ENCODE results near the gene CAMK1D. TPM values are rescaled to one million over a fixed set of nuclear protein-coding genes. Genes with fewer than 3 reads are reported as not detected.

Gene CAMK1D
- total and polyA plus RNA-seq, 2 of the 4 experiments (the other 2 are of a cell fraction) = 5.0 to 5.3 TPM

GRCh38 chr10:12412666-12413368 lies 63.5 kb downstream of the CAMK1D start:
- Histone ChIP-seq H3K9me1 (ENCODE audit: insufficient read depth, low read length) (no peaks in the 10 kb centered on the region), H3K27ac (ENCODE audit: insufficient read depth, low read length) (no peak overlapping the region), H2AK9ac (replicated peaks; ENCODE audit: low read depth, low read length, poor library complexity) (no peak overlapping the region), H2BK5ac (ENCODE audit: low read depth, low read length, poor library complexity, severe bottlenecking) (no peak overlapping the region), H2AK5ac (ENCODE audit: low read depth, low read length) (no peak overlapping the region), H2BK20ac (ENCODE audit: low read depth, low read length) (no peak overlapping the region), H2BK15ac (ENCODE audit: low read depth, low read length) (no peak overlapping the region), H2AFZ (replicated peaks; ENCODE audit: low read length, poor library complexity) (no peak overlapping the region), H2BK120ac (ENCODE audit: low read depth, low read length) (no peak overlapping the region), H3K9me3 (ENCODE audit: control insufficient read depth, insufficient read depth, low read length) (no peaks in the 10 kb centered on the region), H4K20me1 (ENCODE audit: insufficient read depth, low read length) (no peaks in the 10 kb centered on the region), H3K4me1 (ENCODE audit: control insufficient read depth, insufficient read depth, low read length) (no peaks in the 10 kb centered on the region; the same call in 1 of the 2 replicates), H3K36me3 (ENCODE audit: control insufficient read depth, insufficient read depth, low read length) (no peaks in the 10 kb centered on the region), H3K14ac (replicated peaks; ENCODE audit: low read depth, low read length) (no peak overlapping the region), H3K79me1 (ENCODE audit: low read depth in 1 of 2, low read length in 2 of 2) (no peaks in the 10 kb centered on the region), H4K91ac (ENCODE audit: insufficient read depth, low read depth, low read length) (no peak overlapping the region), H3K27me3 (ENCODE audit: control insufficient read depth, insufficient read depth, low read length) (peaks cover 3% of the 10 kb centered on the region), H4K5ac (ENCODE audit: low read depth, low read length) (no peak overlapping the region), H3K4me2 (ENCODE audit: low read depth, low read length) (no peak overlapping the region), H3K23ac (ENCODE audit: low read depth, low read length) (no peak overlapping the region), H4K8ac (ENCODE audit: low read depth in 2 of 2, low read length in 2 of 2) (no peak overlapping the region), H3K56ac (ENCODE audit: extremely low read depth, insufficient read depth, low read length) (no peak overlapping the region), H3K9ac (ENCODE audit: low read depth, low read length) (no peak overlapping the region), H3K18ac (ENCODE audit: low read depth, low read length) (no peak overlapping the region), H3K4me3 (ENCODE audit: insufficient read depth, low read depth, low read length) (no peak overlapping the region), H3K4ac (ENCODE audit: low read depth, low read length) (no peak overlapping the region)
- dilution Hi-C loops (cut with HindIII; ENCODE audit: low sequenced_read_pairs, unreplicated experiment) (no loop called here), intact Hi-C loops (cut with micrococcal nuclease) (no loop called here), in situ Hi-C loops (cut with MboI; ENCODE audit: low sequenced_read_pairs) (no loop called here)
- no TSS peak for BruUV-seq (replicated peaks)
- ChIA-PET POLR2A (ENCODE audit: unreplicated experiment) (no interaction called here), CTCF (no interaction called here)
- no peak for TF ChIP-seq USF2 (IDR thresholded peaks at IDR 0.05; ENCODE audit: low read depth, low read length)
- no peak for TF ChIP-seq CHD1 (IDR thresholded peaks at IDR 0.05; ENCODE audit: low read depth, low read length)
- TF ChIP-seq MAFK (IDR thresholded peaks at IDR 0.05; ENCODE audit: low read depth, low read length) = no peak
- TF ChIP-seq FOS (IDR thresholded peaks at IDR 0.05; ENCODE audit: low read depth, low read length) = no peak
- TF ChIP-seq RFX5 (IDR thresholded peaks at IDR 0.05; ENCODE audit: low read depth, low read length) = no peak
- no peak for TF ChIP-seq BHLHE40 (IDR thresholded peaks at IDR 0.05; ENCODE audit: low read depth, low read length)
- no peak for TF ChIP-seq MAZ (IDR thresholded peaks at IDR 0.05; ENCODE audit: borderline replicate concordance, low read depth, low read length)
- TF ChIP-seq NFE2L2 (IDR thresholded peaks at IDR 0.05; ENCODE audit: low read depth, low read length) = no peak
- no peak for TF ChIP-seq POLR2A (IDR thresholded peaks at IDR 0.05; ENCODE audit: low read depth, low read length)
- no peak for TF ChIP-seq SMC3 (IDR thresholded peaks at IDR 0.05; ENCODE audit: low read depth, low read length)
- no peak for TF ChIP-seq RCOR1 (IDR thresholded peaks at IDR 0.05; ENCODE audit: insufficient replicate concordance, low read length)
- DNase-seq (no peak), ATAC-seq (ENCODE audit: low read depth) (no peak)
- no CpG with 5 or more reads among the region's 9 CpGs for WGBS, 2 experiments (ENCODE audit: extremely low coverage in 2 of 2, insufficient read length in 1 of 2)

Data from IMR-90 (cell line).